NCI-H82 treated with DMSO at 0.1 percent for 48 hours (cell line): ENCODE data around the gene TNS2.
"Not testable (repeated sequence)": the region's sequence is repeated elsewhere in the genome, so short reads cannot be mapped to it uniquely, and the experiment has no call there.

Experiments
- DNase-seq: peaks from one replicate; lab custom pipeline; 2025; ENCODE audit not compliant: unreplicated experiment; lab: John Stamatoyannopoulos, UW

The TNS2 gene

DNA sequence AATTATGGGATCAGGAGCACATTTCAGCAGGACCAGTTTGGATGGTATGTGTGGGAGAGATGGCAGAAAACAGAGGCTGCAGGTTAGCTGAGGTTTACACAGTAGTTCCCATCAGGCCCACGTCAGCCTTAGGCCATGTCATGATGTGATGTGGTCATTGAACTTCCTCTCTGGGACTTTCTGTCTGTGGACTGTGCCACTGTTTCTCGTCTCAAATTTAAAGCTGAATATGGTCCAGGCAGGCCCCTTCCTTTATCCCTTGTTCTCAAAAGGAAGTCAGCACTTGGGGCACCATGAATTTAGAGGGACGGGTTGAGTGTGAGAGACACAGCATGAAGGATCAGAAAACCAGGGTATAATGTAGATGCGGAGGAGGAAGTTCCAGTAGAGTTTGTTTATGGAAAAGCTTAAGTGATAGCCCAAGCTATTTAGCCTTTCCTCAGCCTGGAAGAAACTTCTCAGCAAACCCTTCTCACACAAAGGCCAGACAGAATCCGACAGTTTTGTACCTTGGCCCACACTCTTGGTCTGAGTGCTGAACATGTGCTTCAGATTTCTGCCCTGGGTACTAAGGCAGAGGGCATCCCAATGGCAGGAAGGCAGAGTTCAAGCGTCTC, 44.0 kb downstream of the TNS2 start:
- DNase-seq = no peak

DNA sequence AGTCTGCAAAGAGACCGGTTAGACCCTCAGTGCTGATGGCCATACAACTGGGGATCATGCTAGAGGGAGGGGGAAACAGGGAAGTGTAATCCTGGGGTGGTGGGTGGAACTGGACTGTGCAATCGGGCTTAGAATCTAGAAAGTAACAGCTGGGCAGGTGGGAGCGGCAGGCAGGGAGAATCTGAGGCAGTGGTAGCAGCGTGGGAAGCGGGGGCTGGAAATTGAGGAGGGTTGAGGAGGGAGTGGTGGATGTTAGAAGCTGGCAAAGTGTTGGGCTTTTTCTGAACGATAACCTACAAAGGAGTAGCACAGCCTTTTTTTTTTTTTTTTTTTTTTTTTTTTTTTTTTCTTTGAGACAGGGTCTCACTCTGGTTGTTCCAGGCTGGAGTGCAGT, 44.5 kb downstream of the TNS2 start:
- DNase-seq = no peak

- DNase-seq = not testable (repeated sequence)
Measured at GRCh38 chr12:53094796-53095595, 45.1 kb downstream of the TNS2 start.

GRCh38 chr12:53095596-53095895, 45.7 kb downstream of the TNS2 start:
- not testable (repeated sequence) for DNase-seq

DNA sequence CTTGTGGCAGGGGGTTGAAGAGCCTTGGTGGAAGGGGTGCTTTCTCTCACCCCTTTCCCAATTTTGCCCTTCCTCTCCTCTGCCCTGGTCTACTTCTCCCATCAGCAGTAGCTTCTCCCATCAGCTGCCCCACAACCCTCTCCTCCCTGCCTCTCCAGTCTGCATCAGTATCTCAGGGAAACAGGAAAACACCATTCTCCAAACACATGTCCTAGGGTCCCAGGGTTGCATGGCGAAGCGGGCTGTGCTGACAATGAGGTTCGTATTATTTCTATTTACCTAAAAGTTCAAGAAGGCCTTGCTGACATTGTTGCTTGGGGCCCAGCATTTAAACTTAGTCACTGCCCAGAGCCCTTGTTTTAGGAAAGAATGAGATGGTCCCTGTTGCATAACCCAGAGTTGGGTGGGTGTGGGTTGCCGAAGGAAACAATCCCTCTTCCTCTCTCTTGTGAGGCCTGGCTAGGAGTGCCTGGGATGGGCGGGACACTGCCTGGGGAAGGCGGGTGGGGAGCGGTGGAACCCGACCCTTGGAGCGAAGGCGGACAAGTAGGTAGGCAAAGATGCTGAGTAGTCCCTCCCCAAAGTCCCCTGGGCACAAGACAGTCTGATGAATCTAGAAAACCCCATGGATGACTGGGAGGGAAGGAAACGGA, 46.4 kb downstream of the TNS2 start:
- no peak for DNase-seq

- DNase-seq = no peak
Measured at GRCh38 chr12:53096759-53097158, 46.9 kb downstream of the TNS2 start.

DNA sequence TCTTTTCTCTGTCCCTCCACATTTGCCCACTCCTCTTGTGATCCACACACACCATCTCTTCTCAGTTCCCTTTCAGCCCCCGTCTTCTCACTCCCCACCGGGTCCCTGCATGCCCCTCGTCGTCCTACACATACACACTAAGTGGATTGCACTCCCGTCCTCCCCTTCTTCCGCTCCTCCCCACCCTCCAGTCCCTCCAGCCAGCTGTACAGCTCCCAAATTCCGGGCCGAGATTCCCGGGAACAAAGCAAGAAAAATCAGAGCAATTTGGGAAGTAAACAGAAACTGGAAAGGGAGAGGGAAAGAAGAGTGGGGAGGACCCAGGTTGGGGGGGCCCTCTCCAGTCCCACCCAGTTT, 47.3 kb downstream of the TNS2 start:
- DNase-seq = no peak

DNA sequence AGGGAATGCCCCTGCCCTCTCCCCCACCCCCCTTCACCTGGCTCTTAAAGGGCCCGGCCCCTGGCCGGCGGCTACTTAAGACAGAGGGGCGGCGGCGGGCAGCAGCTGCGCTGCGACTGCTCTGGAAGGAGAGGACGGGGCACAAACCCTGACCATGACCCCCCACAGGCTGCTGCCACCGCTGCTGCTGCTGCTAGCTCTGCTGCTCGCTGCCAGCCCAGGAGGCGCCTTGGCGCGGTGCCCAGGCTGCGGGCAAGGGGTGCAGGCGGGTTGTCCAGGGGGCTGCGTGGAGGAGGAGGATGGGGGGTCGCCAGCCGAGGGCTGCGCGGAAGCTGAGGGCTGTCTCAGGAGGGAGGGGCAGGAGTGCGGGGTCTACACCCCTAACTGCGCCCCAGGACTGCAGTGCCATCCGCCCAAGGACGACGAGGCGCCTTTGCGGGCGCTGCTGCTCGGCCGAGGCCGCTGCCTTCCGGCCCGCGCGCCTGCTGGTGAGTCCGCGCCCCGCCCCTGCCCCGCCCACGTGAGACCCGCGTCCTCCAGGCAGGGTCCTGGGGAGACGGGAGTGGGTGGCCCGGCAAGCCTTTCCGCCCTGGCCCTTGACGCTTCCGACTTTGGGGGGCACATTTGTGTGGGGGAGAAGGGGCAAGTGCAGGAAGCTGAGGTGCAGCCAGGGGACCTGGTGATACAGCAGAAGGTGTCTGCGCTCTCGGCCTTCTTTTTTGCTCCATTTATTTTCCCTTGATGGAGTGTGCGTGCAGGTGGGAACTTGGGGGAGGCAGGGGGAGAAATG, 47.9 kb downstream of the TNS2 start, which contains the start of gene IGFBP6:
Gene IGFBP6, plus strand, starts transcription at position 104 of the 790 bp plus-strand sequence. Its CDS starts 51 bp downstream, at position 155.
- DNase-seq = no peak

DNA sequence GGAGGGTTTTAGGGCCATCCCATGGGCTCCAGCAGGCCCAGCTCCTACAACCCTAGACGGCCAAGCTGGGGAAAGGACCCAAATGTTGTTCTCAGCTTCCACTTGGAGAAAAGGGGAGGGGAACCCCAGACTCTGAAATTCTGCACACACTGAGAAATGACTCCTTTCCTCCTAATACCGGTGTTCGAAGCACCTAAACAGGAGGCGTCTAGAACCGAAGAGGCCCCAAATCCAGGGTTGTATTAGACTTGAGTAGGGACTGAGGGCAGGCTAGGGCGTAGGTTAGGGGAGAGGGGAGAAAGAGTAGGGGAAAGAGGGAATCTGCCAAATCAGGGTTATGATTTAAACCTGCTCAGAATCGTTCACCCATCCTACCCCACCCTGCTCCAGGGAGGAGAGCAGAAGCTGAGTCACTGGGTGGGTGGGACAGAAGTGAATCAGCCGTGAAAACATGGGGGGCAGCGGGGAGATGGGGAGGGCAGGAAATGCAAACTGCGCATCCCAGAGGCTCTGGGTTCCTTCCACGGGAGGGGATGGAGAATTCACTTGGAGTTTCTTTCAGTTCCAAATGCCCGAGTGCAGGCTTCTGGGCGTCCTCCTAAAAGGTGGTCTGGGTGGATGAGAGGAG, 48.6 kb downstream of the TNS2 start:
- no peak for DNase-seq

DNA sequence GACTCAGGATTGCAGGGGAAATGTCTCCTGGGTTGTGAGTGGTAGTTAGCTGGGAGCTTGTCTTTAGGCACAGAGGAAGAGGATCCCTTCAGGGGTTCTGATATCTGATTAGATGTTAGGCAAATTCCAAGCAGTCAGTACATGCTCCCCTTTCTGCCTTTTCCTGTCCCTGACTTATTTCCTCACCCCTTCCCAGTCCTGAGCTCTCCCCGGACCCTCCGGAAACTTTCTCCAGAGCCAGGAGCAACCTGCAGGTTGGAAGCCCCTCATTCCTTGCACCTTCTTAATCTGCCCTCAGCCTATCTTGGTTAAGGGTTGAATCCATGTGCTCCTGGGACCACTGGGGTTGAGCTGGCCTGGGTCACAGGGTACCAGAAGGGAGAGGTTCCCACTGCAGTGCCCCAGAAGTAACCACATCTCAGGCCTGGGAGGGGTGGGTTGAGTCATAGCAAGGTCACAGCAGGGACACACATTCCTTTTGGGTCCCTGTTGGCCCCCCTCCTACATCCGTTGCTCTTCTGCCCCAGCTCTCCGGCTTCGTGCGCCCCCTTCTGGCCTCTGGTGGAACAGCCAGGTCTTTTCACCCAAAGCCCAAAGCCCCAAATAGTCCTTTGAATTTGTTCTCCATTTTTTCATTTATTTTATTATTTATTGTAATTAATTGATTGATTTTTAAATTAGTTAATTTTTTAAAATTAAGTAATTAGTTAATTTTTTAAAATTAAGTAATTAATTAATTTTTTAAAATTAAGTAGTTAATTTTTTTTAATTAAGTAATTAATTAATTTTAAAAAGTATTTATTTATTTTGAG, 49.4 kb downstream of the TNS2 start:
- peak; percentile 43 for DNase-seq

- no peak for DNase-seq
Measured at GRCh38 chr12:53100466-53101151, 50.7 kb downstream of the TNS2 start.

DNA sequence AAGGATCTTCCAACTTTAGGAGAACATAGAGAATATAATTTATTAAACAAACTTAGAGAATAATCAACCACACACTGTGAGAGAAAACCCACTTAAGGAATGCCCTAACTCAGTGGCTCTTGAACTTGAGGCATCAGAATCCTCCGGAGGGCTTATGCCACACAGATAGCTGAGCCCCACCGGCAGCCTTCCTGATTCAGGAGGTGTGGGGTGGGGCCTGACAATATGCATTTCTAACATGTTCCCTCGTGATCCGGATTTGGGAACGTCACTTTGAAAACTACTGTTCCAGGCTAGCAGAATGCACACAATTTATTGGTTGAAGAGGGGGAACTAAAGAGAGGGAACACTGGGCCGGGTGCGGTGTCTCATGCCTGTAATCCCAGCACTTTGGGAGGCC, 51.4 kb downstream of the TNS2 start:
- no peak for DNase-seq

- DNase-seq = no peak
Measured at GRCh38 chr12:53101931-53102781, 52.3 kb downstream of the TNS2 start.

DNA sequence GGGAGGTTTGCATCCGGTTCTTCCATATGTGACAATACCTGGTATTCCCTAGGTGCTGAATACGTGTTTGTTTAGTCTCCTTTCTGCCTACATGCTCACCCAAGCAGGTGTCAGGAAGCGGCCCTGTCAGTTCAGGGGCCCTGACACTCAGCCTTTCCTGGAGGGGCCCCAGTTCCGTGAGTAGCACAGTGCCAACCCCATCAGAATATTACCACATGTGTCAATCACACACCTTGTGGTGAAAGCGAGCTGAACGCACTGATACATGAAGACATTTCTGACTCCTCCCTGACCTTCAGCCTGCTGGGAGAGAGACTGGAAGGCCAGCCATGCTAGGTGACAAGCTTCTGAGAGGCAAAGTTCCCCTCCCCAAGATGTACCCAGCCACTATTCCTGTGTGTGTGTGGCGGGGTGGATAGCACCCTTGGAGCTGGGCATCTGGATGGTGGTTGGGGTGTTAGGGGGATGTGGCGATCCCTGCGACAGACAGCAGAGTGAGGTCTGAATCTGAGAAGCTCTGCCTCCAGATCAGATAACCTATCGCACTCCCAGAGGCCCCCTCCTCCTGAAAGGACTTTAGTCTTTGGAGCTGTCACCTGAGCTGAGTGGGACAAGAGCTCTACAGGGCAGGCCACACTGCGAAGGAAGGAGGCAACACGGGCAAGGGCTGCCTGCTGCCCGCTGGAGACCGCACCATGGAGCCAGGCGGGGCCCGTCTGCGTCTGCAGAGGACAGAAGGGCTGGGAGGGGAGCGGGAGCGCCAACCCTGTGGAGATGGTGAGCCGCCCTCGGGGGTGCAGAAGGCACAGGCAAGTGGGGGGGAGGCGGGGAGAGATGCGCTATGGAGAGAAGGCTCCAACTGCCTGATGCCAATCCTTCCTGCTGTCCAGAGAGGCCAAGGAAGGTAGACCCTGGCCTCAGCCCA, 53.3 kb downstream of the TNS2 start, which contains the start of gene SOAT2:
Gene SOAT2, plus strand, starts transcription at position 604 of the 925 bp plus-strand sequence. Its CDS starts 92 bp downstream, at position 696.
- DNase-seq = no peak

DNA sequence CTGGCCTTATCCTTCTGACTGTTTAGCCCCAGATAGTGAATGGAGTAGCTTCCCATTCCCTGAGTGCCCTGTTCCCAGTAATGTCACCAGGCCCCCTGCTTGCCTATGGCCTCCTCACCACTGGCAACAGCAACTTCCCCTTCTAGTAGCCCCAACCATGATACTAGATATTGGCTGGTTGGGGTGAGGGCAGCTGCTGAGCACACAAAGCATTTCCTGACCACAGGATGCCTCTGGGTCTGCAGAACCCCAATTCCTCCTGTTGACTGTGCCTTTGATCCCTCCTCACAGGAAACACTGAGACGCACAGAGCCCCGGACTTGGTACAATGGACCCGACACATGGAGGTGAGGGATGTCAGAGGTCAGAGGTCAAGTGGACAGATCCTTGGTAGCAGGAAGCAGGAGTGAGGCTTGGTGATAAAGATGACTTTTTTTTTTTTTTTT, 54.0 kb downstream of the TNS2 start:
- DNase-seq = no peak

DNA sequence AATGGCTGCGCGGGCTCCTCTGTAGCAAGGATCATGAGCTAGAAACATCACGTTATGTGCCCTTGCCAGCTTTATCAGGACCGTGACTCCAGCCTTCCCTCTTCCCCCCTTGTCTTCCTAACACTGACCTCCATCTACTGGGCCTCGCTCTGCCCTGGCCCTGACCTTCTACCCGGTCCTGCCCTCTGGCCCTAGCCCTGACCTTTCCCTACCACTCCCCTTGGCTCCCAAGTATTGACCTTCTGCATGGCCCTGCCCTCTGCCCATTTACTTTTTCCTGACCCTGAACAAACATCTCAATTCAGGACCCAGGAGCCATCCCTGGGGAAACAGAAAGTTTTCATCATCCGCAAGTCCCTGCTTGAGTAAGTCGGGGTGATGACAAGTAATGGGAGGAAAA, 55.4 kb downstream of the TNS2 start:
- no peak for DNase-seq

DNA sequence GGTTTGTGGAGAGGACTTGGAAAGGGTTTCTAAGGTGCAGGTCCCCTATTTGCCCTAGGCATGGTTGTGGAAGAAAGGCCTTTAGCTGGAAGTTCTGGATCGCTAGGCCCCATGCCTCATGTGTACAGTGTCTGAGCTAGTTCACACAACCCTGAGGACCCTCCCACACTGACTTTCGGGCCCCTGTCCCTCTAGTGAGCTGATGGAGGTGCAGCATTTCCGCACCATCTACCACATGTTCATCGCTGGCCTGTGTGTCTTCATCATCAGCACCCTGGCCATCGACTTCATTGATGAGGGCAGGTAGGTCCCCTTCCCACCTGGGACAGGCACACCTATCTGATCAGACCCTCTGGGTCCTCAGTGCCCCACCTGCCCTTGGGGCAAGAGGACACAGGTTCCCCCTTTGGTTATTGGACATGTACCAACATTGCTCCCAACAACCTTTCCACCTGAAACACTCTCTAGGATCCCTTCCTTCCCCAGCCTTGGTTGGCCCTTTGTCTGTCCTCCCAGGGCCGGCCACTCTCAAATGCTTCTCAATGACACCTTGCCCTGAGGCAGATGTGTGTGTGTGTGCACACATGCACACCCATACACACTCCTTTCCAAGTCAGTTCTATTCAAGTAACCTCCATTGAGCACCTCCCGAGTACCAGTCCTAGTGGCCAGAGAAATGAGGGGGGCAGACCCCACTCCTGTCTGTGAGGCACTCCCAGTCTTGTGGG, 56.0 kb downstream of the TNS2 start:
- no peak for DNase-seq
